Left ventricle myocardium superior (tissue), 1 donor: ENCODE measurements around the gene UMPS. TPM values are rescaled to one million over a fixed set of nuclear protein-coding genes. Genes with fewer than 3 reads are reported as not detected.
"Not testable (repeated sequence)": the region's sequence is repeated elsewhere in the genome, so short reads cannot be mapped to it uniquely, and the experiment has no call there.

Source experiments
- ATAC-seq: fragments of 200-7000 bp; cut with Tn5 transposase; one replicate; pipeline ENCODE4 v1.9.1; 2020; ENCODE audit warnings: mild to moderate bottlenecking, moderate library complexity
- DNase-seq: peaks from one replicate; pipeline ENCODE4 v3.0.0-alpha.2; 2020
- intact Hi-C: fragments of 100-400 bp; cut with micrococcal nuclease; formaldehyde crosslinking; loops from one replicate; pipeline ENCODE4 v1.11.0; 2022
- total RNA-seq: library from RNA; stranded (reverse); fragmentation: NEBNext Ultra II Directional; extraction: Animal tissue kit (Norgen Biotek cat#: 25700); gene quantifications from one replicate; pipeline ENCODE4 v1.2.1, GENCODE V29; 2021
- donor health status: DM: no; HTN: yes; CAD: no; lungs with severe emphysema.

UMPS gene
- total RNA-seq, 1 donor from 2014 or later, result 7.1 TPM

GRCh38 chr3:124773351-124774326 is 43.4 kb downstream of the UMPS start:
- intact Hi-C loops, result loop anchor here (5.0 kb wide), 1 partner anchor 114 kb away; the partner anchor contains the start of gene ITGB5
- no peak for DNase-seq
- ATAC-seq, result no peak

GRCh38 chr3:124774327-124774718 is 44.1 kb downstream of the UMPS start:
- intact Hi-C loops, result loop anchor here (5.0 kb wide), 1 partner anchor 113 kb away; the partner anchor contains the start of gene ITGB5
- peak; percentile 51 for ATAC-seq
- peak; percentile 70 for DNase-seq

- intact Hi-C loops, result loop anchor here (5.0 kb wide), 1 partner anchor 112 kb away; the partner anchor contains the start of gene ITGB5
- DNase-seq (no peak), ATAC-seq (no peak)
Observed at GRCh38 chr3:124774841-124775402, 44.7 kb downstream of the UMPS start.

GRCh38 chr3:124775877-124776276 is 45.6 kb downstream of the UMPS start:
- intact Hi-C loops, result no loop called here
- no peak for ATAC-seq

GRCh38 chr3:124776856-124777255 is 46.6 kb downstream of the UMPS start:
- no peak for ATAC-seq
- no peak for DNase-seq
- intact Hi-C loops, result no loop called here

More at GRCh38 chr3:124775877-124776276, 45.6 kb downstream of the UMPS start:
- no peak for DNase-seq

- intact Hi-C loops, result no loop called here
- DNase-seq (no peak), ATAC-seq (no peak)
Observed at GRCh38 chr3:124777762-124778470, 47.7 kb downstream of the UMPS start.

- ATAC-seq (no peak), DNase-seq (no peak)
- intact Hi-C loops, result no loop called here
Observed at GRCh38 chr3:124779116-124779515, 48.9 kb downstream of the UMPS start.

GRCh38 chr3:124779751-124780191 is 49.5 kb downstream of the UMPS start:
- DNase-seq (peak; percentile 42), ATAC-seq (peak; percentile 1)
- intact Hi-C loops, result no loop called here

- peak; percentile 83 for ATAC-seq
- intact Hi-C loops, result no loop called here
- DNase-seq, result peak; percentile 84
Observed at GRCh38 chr3:124780356-124780755, 50.1 kb downstream of the UMPS start.

GRCh38 chr3:124780761-124781475 is 50.7 kb downstream of the UMPS start:
- peak; percentile 91 for DNase-seq
- intact Hi-C loops, result no loop called here
- ATAC-seq, result peak; percentile 89

- ATAC-seq (no peak), DNase-seq (peak; percentile 46)
- intact Hi-C loops, result no loop called here
Observed at GRCh38 chr3:124781476-124782376, 51.5 kb downstream of the UMPS start.

- ATAC-seq, DNase-seq, intact Hi-C loops: not testable (repeated sequence)
Observed at GRCh38 chr3:124782377-124782712, 52.1 kb downstream of the UMPS start.

- ATAC-seq (no peak), DNase-seq (no peak)
- intact Hi-C loops, result no loop called here
Observed at GRCh38 chr3:124783696-124784095, 53.4 kb downstream of the UMPS start.

- no peak for ATAC-seq
- no peak for DNase-seq
- intact Hi-C loops, result no loop called here
Observed at GRCh38 chr3:124784686-124785382, 54.6 kb downstream of the UMPS start.

- intact Hi-C loops, result no loop called here
- DNase-seq (no peak), ATAC-seq (peak; percentile 2)
Observed at GRCh38 chr3:124785973-124786372, 55.7 kb downstream of the UMPS start.

GRCh38 chr3:124786511-124787241 is 56.4 kb downstream of the UMPS start:
- intact Hi-C loops, result no loop called here
- ATAC-seq, result peak; percentile 49
- DNase-seq, result no peak
